ENCODE measurements around the gene CLEC4E. TPM values are rescaled to one million over a fixed set of nuclear protein-coding genes. Genes with fewer than 3 reads are reported as not detected.
"Not testable (repeated sequence)": the region's sequence is repeated elsewhere in the genome, so short reads cannot be mapped to it uniquely, and the experiment has no call there.

The CLEC4E gene
- polyA plus RNA-seq, 3 donors: 1.1 to 8.2 (median 5.5) TPM

DNA sequence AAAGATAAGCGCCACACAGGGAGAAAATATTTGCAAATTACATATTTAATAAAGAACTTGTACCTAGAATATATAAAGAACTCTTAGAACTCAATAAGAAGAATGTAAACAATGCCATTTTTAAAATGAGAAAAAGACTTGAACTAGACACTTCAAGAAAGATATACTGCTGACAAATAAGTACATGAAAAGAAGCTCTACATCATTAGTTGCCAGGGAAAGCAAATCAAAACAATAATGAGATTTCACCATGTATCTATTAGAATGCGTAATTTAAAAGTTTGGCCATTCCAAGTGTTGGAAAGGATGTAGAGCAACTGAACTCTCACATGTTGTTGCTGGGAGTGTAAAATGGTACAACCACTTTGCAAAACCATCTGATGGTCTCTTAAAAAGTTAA, 6.9 kb upstream of the CLEC4E start:
- no peak overlapping the region for H3K27ac ChIP-seq (ENCODE audit: low read depth, low read length)
- 73 to 85% (median 78%) methylated on average over 2 of the region's 2 CpGs for WGBS, 3 donors

DNA sequence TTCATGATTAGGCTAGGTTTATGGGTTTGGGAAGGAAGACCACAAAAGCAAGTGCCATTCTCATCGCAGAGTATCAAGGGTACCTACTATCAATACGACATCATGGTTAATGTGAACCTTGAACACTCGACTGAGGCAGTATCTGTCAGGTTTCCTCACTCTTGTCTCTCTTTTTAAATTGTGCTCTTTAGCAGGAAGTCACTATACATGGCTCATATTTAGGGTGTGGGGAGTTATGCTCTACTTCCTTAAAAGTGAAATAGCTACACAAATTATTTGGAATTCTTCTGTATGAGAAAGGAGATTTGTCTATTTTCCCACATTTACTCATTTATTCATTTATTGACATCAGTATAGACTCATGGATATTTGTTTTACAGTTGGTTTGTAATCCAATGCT, 5.9 kb upstream of the CLEC4E start:
- H3K27ac ChIP-seq (ENCODE audit: low read depth, low read length): no peak overlapping the region
- WGBS, 3 donors: 68 to 75% (median 69%) methylated on average over 3 of the region's 3 CpGs

DNA sequence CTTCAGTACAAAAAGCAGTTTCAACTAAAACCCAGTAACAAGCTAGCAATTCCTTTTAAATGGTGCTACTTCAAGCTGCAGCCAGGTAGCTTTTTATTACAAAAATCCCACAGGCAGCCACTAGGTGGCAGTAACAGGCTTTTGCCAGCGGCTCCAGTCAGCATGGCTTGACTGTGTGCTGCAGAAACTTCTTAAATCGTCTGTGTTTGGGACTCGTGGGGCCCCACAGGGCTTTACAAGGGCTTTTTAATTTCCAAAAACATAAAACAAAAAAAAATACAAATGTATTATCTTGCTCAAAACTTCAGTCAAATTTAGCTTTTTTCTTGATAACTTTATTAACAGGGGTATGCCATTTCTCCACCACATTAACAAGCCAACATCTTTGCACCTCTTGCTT, 3.6 kb upstream of the CLEC4E start:
- WGBS, 3 donors: 1 to 4% (median 3%) methylated on average over 3 of the region's 3 CpGs
- H3K27ac ChIP-seq (ENCODE audit: low read depth, low read length): no peak overlapping the region

DNA sequence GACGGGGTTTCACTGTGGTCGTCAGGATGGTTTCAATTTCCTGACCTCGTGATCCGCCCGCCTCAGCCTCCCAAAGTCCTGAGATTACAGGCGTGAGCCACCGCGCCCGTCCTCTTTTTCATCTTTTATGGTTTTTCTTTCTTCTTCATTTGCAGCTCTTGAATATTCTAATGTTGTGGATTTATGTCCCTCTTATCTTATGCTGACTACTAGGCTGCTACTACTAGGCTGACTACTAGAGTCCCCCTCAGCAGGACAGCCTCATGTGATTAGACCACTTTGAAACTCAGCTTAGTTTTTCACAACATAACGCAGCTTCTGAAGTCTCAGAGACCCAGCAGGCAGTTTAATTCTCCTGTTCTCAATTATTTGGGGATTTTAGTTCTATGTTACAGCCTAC, 857 bp upstream of the CLEC4E start:
- H3K27ac ChIP-seq (ENCODE audit: low read depth, low read length): no peak overlapping the region
- WGBS, 3 donors: 54 to 80% (median 79%) methylated on average over 10 of the region's 10 CpGs

DNA sequence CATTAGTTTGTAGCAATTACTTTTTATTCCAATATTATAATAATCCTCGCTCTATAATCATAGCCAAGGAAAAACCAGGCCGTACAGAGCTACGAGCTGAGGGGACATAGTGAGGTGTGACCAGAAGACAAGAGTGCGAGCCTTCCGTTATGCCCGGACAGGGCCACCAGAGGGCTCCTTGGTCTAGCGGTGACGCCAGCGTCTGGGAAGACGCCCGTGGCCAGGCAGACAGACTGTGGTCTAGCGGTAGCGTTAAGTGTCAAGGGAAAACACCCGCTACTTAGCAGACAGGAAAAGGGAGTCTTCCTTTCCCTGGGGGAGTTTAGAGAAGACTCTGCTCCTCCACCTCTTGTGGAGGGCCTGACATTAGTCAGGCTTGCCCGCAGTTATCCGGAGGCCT, 2.9 kb downstream of the CLEC4E start:
- not testable (repeated sequence) for H3K27ac ChIP-seq (ENCODE audit: low read depth, low read length)
- 86 to 91% (median 90%) methylated on average over 14 to 16 of the region's 16 CpGs for WGBS, 3 donors

DNA sequence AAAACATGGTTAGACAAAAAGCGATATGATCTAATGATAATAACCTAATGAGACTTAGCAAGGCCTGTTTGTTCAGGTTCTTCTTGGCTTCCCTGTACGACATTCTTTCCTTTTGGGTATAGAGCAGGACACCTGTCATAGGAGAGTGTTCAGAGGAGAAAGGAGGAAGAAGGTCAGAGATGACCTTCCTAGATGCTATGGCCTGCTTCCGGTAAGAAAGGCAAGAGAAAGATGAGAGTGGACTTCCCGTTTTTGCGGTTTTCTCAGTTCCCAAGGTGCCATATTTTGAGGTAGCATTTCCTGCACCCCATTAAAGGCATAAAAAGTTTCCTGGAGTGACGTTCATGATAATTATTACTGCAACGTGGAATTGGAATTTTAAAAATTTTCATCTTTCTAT, 8.7 kb downstream of the CLEC4E start:
- WGBS, 3 donors: 58 to 74% (median 64%) methylated on average over 7 of the region's 7 CpGs
- no peak overlapping the region for H3K27ac ChIP-seq (ENCODE audit: low read depth, low read length)

DNA sequence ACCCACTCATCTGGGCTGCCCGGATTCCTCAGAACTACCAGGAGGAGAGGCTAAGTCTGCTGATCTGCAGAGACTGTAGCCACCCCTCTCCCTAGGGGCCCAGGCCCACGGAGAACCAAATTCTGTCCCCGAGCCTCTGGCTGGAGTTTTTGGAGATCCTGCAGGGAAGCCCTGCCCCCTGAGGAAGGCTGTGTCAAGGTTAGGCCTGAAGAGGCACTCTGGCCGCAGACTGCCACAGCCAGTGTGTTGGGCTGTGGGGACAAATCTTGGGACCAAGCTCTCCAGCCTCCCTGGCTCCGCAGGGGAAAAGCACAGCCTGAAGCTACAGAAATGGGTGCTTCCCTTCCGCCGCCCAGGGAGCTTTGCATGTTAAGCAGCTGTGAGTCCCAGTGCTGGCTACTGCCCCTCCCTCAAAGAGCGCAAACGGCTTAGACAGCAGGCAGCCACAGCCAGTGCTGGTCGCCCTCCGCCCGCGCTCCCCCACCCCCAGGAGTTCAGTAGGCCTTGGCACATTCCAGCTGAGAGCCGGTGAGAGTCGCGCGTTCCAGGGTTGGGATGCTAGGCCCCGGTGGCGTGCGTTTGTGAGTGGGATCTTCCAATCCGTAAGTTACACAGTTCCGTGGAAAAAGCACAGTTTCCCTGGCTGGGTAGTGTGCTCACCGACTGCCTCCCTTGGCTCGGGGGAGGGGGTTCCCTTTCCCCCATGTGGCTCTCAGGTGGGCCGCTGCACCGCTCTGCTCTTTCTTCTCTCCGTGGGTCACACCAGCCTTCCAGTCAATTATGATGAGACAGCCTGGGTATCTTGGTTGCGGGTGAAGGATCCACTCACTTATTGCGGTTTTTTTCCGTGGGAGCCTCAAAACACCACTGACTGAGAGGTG, 13.2 kb downstream of the CLEC4E start:
- no peak overlapping the region for H3K27ac ChIP-seq (ENCODE audit: low read depth, low read length)
- 60 to 78% (median 77%) methylated on average over 29 to 30 of the region's 30 CpGs for WGBS, 3 donors

DNA sequence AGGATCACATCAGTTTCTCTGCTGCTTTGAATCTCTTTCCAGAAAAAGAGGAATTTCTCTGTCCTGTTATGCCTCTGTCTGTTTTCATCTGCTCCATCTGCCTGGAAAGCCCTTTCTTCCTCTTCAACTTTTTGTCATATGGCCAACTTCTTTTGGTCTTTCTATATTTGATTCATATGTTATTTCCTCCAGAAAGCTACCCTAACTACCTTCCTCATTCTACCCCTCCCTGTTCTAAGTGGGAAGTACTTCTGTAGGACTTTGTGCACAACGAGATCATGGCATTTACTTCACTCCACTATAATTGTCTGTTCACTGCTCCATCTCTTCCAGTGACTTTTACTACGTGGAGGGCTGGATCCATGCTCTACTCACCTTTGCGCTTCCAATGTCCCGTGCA, 21.5 kb downstream of the CLEC4E start:
- H3K27ac ChIP-seq (ENCODE audit: low read depth, low read length): no peak overlapping the region
- WGBS, 3 donors: 64 to 70% (median 65%) methylated on average over 4 of the region's 4 CpGs

DNA sequence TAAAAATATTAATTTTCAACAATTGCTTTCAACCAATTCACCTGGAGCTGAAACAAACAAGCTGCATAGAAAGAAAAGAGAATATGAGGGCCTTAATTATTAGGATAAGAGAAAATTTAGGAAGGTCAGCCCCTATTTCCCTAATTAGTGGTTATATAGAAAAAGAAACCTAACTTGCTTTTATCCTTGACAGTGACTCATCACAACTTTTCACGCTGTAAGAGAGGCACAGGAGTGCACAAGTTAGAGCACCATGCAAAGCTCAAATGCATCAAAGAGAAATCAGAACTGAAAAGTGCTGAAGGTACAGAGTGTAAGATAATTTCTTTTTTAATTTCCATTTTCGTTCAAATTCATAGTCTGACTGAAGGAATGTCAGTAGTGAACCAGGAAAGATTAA, 22.7 kb downstream of the CLEC4E start:
- H3K27ac ChIP-seq (ENCODE audit: low read depth, low read length): no peak overlapping the region
- WGBS, 3 donors: 69 to 71% (median 71%) methylated on average over 2 of the region's 2 CpGs

DNA sequence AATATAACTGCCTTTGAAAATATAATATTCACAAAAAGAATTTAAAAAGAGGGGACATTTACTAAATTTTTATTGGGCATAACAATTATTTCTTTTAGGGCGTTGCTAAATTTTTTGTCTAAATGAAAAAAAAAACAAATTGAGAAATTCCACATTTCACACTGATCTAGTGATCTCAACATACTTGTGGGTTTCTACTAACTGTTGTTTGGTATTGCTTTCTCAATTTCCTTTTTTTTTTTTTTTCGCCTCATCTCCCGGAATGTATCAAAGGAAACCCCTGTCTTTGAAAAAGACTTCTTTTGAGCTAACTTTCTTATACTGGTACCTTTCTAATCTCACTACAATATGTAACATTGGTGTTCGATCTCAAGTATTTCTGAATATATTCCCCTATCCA, 27.4 kb downstream of the CLEC4E start, which contains the start of gene CLEC4D:
Gene CLEC4D (plus strand): TSS at position 248 of the 400 bp plus-strand sequence. CDS start 230 bp downstream, outside the sequence.
- no peak within 1 kb of the TSS for H3K27ac ChIP-seq (ENCODE audit: low read depth, low read length)
- 52 to 84% (median 61%) methylated on average over 4 of the region's 4 CpGs for WGBS, 3 donors

DNA sequence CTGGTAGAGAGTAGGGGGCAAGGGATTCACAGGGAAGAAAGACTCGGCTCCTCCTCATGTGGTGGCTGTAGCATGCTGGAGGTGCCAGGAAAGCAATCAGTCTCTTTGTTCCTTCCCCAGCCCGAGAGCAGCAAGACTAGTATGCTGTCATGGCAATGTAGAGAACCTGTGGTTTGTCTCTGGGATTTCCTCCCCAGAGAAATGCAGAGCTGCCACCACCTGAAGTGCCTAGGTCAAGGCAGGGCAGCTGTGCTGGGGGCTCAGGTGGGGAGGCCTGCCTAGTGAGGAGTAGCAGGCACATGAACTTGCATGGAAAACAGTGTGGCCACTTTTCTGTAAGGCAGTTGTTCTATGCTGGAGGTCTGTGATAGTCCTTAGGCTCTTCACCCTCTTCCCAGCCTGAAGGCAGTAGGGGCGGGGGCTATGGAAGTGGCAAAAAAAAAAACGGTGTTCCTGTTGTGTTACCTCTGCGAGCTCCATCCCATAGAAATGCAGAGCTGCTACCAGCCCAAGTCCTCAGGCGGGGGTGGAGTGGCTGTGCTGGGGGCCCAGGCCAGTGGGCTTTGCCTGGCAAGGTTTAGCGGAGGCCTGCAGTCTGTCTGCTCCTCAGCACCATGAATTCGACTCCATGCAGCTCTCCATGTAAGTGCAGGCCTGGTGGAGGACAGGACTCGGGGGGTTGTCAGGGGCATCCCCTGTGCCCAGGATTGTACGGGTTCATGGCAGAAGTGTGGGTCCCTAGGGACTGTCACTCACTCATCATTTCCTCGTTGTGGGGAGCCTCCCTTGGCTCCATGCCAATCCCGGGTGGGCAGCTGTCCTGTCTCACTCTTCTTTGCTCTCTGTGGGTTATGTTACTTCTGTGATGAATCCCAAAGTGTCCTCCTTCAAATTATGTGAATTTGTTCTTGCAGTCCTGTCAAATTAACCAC, 31.5 kb downstream of the CLEC4E start:
- WGBS, 3 donors: 53 to 59% (median 56%) methylated on average over 12 of the region's 12 CpGs

DNA sequence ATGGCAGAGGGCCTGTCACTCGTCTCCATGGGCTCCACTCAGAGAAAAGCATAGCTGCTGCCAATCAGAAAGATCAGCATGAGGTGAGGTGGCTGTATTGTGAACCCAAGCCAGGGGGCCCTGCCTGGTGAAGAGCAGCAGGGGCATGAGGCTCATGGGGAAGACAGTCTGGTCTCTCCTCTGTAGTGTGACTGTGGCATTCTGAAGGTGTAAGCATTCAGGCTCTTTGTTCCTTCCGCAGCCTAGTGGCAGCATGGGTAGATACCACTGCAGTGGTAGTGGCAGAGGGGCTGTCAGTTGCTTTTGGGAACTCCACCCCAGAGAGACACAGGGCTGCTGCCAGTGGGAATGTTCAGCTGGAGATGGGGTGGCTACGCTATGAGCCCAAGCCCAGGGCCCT, 32.5 kb downstream of the CLEC4E start:
- 80 to 91% (median 85%) methylated on average over 3 of the region's 3 CpGs for WGBS, 3 donors
- no peak overlapping the region for H3K27ac ChIP-seq (ENCODE audit: low read depth, low read length)

More for the DNA sequence above, 31.5 kb downstream of the CLEC4E start:
- H3K27ac ChIP-seq (ENCODE audit: low read depth, low read length): no peak overlapping the region

DNA sequence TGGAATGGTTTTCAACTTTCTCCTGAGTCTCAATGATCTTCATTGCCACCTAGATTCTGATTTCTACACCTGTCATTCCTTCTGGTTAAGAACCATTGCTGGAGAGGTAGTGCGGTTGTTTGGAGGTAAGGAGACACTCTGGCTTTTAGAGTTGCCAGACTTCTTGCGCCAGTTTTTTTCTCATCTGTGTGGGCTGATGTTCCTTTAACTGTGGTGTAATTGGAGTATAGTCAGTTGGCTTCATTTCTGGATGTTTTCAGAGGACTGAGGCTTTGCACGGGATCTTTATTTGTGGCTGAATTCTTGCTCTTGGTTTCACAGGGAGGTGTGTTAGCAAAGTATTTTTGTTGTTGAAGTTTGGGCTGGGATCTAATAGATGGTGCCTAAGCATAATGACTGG, 33.1 kb downstream of the CLEC4E start:
- H3K27ac ChIP-seq (ENCODE audit: low read depth, low read length): no peak overlapping the region
- WGBS, 3 donors: 81 to 88% (median 87%) methylated on average over 3 of the region's 3 CpGs

DNA sequence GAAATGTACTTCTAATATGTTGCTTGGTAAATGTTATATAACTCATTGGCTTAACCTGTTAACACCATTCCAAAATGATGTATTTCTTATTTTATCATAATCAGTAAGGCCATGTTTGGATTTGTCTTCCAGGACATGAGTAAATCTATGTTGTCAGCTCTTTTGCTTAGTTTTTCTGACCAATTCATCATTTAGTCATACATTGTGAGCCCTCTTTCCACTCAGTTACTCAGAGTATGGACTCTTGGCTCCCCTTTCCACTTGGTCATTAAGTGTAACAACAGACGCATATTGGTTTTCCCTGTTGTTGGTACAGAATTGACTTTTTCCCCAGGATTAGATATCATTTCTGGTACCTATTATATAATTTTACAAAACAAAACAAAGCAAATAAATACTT, 36.4 kb downstream of the CLEC4E start:
- no peak overlapping the region for H3K27ac ChIP-seq (ENCODE audit: low read depth, low read length)
- 91 to 94% (median 93%) methylated on average over 1 of the region's 1 CpG for WGBS, 3 donors

DNA sequence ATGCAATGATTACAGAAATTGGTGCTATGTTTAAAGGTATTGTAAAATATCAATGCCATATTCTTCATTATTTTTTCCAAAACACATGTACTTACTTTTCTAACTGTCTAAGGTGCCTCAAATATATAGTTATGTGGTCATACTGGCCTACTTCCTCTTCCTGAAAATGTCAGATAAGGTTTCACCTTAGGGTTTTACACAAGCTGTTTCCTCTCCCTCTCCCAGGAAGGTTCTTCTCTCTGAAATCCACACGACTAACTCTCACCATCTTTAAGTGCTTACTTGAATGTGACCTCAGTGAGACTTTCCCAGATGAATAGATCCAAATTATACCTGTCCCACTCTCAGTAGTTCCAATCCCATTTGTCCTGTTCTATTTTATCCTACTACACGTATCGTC, 39.0 kb downstream of the CLEC4E start:
- 48 to 77% (median 57%) methylated on average over 3 of the region's 3 CpGs for WGBS, 3 donors
- H3K27ac ChIP-seq (ENCODE audit: low read depth, low read length): no peak overlapping the region

DNA sequence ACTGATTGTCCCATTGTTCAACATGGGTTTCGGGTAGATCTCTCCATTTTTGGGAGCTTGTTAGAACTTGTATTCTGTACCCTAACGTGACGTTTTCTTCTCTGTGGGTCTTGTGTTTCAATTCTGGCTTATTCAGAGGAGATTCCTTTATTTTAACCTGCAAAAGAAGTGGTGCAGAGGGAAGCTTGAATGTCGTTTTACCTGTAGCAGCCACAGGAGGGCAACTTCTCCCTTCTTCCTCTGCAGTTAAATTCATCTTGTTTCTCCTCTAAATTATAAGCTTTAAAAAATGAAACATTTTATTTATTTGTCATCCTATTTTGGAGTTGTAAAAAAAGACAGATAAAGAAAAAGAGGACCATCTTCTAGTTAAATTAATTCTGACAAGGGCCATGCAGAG, 41.1 kb downstream of the CLEC4E start:
- WGBS, 3 donors: 48 to 51% (median 49%) methylated on average over 4 of the region's 4 CpGs
- H3K27ac ChIP-seq (ENCODE audit: low read depth, low read length): no peak overlapping the region

DNA sequence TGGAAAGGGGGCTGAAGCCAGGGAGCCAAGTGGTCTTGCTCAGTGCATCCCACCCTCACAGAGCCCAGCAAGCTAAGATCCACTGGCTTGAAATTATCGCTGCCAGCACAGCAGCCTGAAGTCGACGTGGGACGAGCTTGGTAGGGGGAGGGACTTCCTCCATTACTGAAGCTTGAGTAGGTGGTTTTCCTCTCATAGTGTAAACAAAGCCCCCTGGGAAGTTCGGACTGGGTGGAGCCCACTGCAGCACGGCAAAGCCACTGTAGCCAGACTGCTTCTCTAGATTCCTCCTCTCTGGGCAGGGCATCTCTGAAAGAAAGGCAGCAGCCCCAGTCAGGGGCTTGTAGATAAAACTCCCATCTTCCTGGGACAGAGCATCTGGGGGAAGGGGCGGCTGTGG, 44.6 kb downstream of the CLEC4E start:
- WGBS, 3 donors: 31 to 48% (median 40%) methylated on average over 7 of the region's 7 CpGs
- H3K27ac ChIP-seq (ENCODE audit: low read depth, low read length): not testable (repeated sequence)

DNA sequence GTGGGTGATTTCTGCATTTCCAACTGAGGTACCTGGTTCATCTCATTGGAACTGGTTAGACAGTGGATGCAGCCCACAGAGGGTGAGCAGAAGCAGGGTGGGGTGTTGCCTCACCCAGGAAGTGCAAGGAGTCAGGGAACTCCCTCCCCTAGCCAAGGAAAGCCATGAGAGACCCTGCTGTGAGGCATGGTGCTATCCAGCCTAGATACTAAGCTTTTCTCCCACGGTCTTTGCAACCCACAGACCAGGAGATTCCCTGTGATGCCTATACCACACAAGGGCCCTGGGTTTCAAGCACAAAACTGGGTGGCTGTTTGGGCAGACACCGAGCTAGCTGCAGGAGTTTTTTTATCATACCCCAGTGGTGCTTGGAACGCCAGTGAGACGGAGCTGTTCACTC, 45.0 kb downstream of the CLEC4E start:
- not testable (repeated sequence) for H3K27ac ChIP-seq (ENCODE audit: low read depth, low read length)
- 75 to 92% (median 87%) methylated on average over 4 of the region's 4 CpGs for WGBS, 3 donors

DNA sequence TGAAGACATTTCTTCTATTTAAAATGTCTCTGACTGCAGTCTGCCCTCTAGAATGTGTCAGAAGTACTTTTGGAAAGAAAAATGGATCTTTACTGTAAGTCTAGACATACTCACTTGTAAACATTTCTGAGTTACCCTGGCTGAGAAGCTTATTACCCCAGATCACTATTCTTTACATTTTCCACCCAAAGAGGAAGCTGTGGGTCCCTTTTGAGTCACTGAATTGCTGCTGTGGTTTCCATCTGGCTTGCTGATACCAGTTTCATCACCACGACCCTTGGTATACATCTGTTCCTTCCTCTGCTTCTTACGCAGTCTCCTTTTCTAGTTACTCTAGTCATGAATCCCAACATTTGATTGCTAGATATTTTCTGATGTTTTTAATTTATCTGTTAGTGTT, 47.6 kb downstream of the CLEC4E start:
- H3K27ac ChIP-seq (ENCODE audit: low read depth, low read length): no peak overlapping the region
- 23 to 43% (median 33%) methylated on average over 2 of the region's 2 CpGs for WGBS, 3 donors

Measured in adipose tissue (tissue), 3 donors.